COR-L47 (cell line): Measurements from ENCODE around the gene KLHL25.

Experiments used
- DNase-seq: peaks from one replicate; lab custom pipeline; 2025; lab: John Stamatoyannopoulos, UW

The KLHL25 gene

GRCh38 chr15:85760531-85761371, 34.0 kb downstream of the KLHL25 start:
- DNase-seq = no peak

DNA sequence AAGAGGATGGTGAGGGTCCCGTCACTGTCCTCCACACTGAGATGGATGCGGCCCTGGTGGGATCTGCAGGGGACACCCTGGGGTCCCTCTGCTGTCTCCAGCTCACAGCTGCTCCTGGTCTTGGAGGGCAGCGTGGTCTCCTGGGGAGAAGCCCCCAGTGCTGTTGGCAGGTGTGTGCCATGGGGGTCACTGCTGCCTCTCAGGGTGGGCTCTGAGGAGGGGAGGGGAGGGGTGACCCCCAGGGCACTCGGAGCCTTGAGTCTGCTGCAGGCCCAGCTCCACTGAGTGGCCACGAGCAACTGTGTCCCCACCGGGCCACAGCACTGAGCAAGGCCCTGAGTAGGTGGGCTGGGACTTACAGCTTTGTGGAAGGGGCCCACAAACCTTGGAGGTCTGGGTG, 34.7 kb downstream of the KLHL25 start:
- DNase-seq = no peak

DNA sequence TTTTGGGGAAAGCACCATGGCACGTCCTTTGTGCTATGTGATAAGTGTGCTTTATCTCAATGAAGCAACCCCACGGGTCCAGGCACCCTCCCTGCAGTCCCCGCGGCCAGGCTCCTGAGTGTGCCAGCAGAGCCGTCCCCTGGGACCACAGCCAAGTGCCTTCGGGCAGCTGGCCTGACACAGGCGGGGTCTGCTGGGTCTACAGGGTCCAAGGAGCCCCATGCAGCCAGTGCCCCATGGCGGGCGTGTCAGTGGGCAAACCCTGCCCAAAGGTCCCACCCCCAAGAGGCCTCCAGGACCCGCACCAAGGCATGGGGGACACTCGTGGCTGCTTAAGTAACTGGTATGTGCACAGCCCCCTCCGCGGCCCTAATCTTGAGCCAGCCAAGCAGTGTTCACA, 35.3 kb downstream of the KLHL25 start:
- DNase-seq = no peak

GRCh38 chr15:85758655-85758978, 36.1 kb downstream of the KLHL25 start:
- no peak for DNase-seq

DNA sequence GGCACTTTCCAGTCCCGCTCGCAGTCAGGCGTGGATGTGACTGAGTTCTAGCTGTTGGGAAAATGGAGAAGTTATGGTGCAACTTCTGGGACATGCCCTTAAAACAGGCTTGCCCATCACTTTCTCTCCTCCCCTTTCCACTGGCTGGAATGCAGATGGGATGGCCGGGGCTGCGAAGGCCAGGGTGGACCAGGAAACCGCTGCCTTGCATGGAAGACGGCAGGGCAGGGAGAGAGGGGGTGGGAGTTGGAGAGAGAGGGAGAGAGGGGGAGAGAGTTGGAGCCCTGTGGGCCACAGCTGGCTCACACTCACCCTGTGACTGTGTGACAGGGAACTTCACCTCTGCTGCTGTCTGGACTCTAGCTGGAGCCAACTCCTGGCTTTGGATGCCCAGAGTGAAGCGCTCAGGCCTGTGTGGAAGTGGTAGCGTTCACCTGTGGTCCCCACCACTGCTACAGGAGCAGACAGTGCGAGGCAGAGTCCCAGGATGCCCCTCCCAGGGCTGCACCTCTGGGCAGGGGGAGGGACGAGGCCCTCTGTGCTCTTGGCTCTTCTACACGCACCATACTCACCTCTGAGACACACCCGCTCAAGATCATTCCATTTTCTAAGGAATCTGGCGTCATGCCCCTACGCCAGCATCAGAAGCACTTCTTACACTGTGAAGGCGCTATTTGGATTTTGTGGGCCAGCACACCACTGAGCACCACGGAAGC, 36.6 kb downstream of the KLHL25 start:
- no peak for DNase-seq

- DNase-seq = no peak
Observed at GRCh38 chr15:85757073-85757938, 37.4 kb downstream of the KLHL25 start.

- no peak for DNase-seq
Observed at GRCh38 chr15:85756411-85757072, 38.2 kb downstream of the KLHL25 start.

GRCh38 chr15:85755942-85756341, 38.8 kb downstream of the KLHL25 start:
- DNase-seq = no peak

- no peak for DNase-seq
Observed at GRCh38 chr15:85755471-85755870, 39.3 kb downstream of the KLHL25 start.

GRCh38 chr15:85754989-85755388, 39.7 kb downstream of the KLHL25 start:
- DNase-seq = no peak

DNA sequence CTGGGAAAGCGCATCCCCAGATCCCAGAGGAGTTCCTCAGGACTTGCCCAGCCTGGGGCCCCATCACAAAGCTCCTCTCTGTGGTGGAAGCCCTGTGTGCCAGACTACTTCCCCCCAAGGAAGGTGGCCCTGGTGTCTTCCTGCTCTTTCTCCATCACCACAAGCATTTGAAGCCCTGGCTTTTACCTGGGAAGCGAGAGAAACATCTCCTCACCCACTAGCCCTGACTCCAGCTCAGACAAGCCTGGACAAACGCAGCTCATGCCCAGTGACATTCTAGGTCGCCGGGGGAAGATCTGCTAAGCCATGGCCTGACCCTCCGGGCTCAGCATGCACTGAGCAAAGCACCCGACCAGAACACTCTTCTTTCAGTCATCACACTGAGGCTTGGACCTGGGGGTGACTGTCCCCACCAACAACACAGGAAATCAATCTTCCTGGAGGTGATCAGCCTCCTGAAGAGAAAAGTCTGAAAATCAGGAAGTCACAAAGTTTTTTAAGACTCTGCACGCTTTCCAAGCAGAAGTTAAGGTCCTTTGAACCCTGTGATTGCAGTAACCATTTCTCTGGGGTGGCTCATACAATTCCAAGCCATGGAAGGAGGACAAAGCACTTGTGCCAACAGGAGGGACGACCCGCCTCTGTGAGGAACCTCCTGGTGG, 40.8 kb downstream of the KLHL25 start:
- no peak for DNase-seq

- DNase-seq = no peak
Observed at GRCh38 chr15:85753261-85753660, 41.5 kb downstream of the KLHL25 start.

GRCh38 chr15:85752491-85752961, 42.2 kb downstream of the KLHL25 start:
- no peak for DNase-seq

DNA sequence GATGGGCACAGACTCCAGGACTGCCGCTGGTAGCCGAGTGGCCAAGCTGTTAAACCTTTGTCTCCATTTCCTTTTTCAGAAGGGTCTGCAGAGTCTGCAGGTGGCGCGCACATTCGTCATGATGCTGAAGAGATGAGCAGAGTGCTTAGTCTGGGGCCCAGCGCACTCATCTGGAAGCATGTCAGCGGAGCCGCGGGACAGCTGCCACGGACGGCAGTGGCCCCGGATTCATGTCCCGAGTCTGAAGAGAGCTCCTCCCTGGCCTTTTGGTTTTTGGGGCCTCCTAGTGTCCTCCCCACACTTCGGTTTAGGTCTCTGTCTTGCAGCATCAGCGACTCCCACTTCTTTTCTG, 42.6 kb downstream of the KLHL25 start:
- no peak for DNase-seq

- no peak for DNase-seq
Observed at GRCh38 chr15:85751291-85752123, 43.2 kb downstream of the KLHL25 start.

DNA sequence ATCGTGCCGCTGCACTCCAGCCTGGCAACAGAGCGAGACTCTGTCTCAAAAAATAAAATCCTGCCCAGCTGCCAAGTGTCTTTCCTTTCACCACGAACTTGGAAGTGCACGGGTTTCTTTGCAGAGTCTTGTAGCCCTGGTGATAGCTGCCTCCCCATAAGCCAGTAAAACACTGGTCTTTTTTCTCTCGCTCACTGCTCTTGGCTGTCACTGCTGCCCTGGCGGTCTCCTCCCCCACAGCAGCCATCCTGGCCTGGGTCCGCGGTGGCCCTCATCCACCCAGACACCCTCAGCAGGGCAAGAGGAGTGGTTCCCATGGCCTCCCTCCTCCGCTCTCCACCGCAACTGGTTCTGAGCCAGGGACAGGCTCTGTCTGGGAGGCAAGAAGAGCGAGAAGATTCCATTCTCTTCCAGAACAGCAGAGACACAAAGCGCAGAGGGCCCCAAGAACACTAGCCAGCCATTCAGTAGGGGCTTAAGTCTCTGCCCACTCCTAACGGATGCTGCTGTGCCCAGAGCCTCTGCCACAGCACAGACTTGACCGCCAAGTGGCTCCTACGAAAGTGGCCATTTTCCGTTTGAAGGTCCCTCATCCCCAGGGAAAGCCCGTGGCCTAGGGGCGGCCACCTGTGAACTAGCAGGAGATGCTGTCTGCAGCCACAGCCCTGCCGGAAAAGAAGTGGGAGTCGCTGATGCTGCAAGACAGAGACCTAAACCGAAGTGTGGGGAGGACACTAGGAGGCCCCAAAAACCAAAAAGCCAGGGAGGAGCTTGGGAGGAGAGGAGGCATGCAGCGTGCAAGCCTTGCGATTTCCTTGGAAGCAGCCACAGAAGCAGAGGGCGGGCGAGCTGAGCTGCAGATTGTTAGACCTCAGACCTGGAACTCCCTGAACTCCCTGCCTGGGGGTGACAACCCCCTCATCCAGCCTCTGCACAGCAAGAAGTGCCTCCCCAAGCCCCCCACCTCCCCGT, 44.1 kb downstream of the KLHL25 start:
- no peak for DNase-seq

GRCh38 chr15:85749261-85750151, 45.2 kb downstream of the KLHL25 start:
- DNase-seq = no peak

GRCh38 chr15:85748729-85749128, 46.0 kb downstream of the KLHL25 start:
- no peak for DNase-seq
